Measurements from ENCODE around the gene SPTBN1. TPM values are rescaled to one million over a fixed set of nuclear protein-coding genes. Genes with fewer than 3 reads are reported as not detected.

SPTBN1 gene
- total and polyA plus RNA-seq, 9 of the 15 experiments (the other 6 are each of a cell fraction or from before 2014, with no cell fraction given) = 8.9 to 66.8 (median 31.4) TPM

DNA sequence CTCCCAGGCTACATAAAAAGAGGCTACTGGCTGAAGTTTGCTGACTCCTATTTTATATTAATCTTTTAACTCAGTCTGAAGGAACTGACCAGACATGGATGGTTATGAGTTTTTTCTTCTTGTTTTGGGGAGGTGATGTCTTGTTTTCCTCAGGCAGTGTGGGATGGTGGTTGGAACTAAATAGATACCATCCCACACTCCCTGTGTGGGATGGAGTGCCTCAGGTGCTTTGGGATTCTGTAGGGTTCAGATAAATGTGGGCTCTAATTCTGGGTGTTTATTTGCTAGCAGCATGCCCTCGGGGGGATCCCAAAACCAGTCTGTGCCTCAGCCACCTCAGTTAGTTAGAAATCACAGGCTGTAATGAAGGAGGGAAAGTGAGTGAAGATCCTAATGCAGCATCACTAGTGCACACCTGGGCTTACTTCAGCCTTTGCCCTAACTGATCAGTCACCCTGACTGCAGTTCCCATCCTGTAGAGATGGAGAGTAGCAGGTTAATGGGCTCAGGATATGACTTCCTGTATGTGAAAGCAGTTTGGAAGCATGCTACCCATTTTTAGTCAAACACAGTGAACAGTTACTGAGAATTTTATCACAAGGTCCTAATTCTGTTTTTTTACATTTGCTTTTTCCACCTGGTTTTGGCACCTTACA is 132.2 kb downstream of the SPTBN1 start:
- in situ Hi-C loops (cut with MboI) (no loop called here), intact Hi-C loops (cut with micrococcal nuclease) (no loop called here)
- ATAC-seq (peak; percentile 10; the same call in 1 of the 3 replicates), DNase-seq (ENCODE audit: extremely low read depth in 1 of 4, low spot score in 3 of 4) (no peak), FAIRE-seq (no peak)
- H3K27me3 ChIP-seq (ENCODE audit: control insufficient read depth in 2 of 2, insufficient read depth in 2 of 2, low read length in 2 of 2) = no peaks in the 10 kb centered on the region
- peaks cover 4% of the 10 kb centered on the region for H4K20me1 ChIP-seq (replicated peaks; ENCODE audit: control insufficient read depth, insufficient read depth, low read length)
- H3K4me2 ChIP-seq (ENCODE audit: insufficient read depth, low read length) = no peak overlapping the region
- no peaks in the 10 kb centered on the region for H3K9me3 ChIP-seq (replicated peaks; ENCODE audit: control insufficient read depth, insufficient read depth, low read depth, low read length)
- 70% methylated on average over 1 of the region's 1 CpG for WGBS (ENCODE audit: insufficient coverage, low coverage, missing lambda C conversion rate)
- peak; percentile 46; the same call in 1 of the 2 replicates for TF ChIP-seq CTBP1 (IDR thresholded peaks at IDR 0.05; ENCODE audit: borderline replicate concordance)
- TF ChIP-seq ILK (tag; IDR thresholded peaks at IDR 0.05; ENCODE audit: borderline replicate concordance, low read depth) = no peak
- TF ChIP-seq ZNF316 (IDR thresholded peaks at IDR 0.05) = peak; percentile 46
- H3K79me2 ChIP-seq (ENCODE audit: control insufficient read depth, insufficient read depth, low read length) = peaks cover 80% of the 10 kb centered on the region
- POLR2A ChIA-PET = interaction anchor here (1.2 kb wide), 1 partner anchor 12 kb away, joined by 5 read pairs; no protein-coding TSS in a partner anchor
- peaks cover 4% of the 10 kb centered on the region for H3K9me1 ChIP-seq (ENCODE audit: control insufficient read depth, insufficient read depth, low read length)
- peak overlapping the region; percentile 37; the same call in 1 of the 3 replicates for H3K27ac ChIP-seq (ENCODE audit: extremely low read depth, low read depth, low read length)
- CTCF ChIA-PET (ENCODE audit: low intra/inter-chr PET ratio) = no interaction called here
- BruUV-seq (replicated peaks) = no TSS peak
- no peak overlapping the region for H2AFZ ChIP-seq (ENCODE audit: low read depth, low read length)
- H3K9ac ChIP-seq (ENCODE audit: insufficient read depth in 1 of 2, low read depth in 2 of 2, low read length in 2 of 2) = no peak overlapping the region
- H3K4me1 ChIP-seq (replicated peaks in 1 of 2; ENCODE audit: control insufficient read depth in 2 of 2, insufficient read depth in 2 of 2, low read length in 2 of 2) = peaks cover 15 to 76% of the 10 kb centered on the region in 2 experiments; a peak in 4 of 5 replicates
- 0 out of 3 replicates have a peak, but pooled peaks cover 5% of the 10 kb centered on the region for H3K36me3 ChIP-seq (ENCODE audit: control insufficient read depth, insufficient read depth, low read length)
- no peak overlapping the region for H3K4me3 ChIP-seq

DNA sequence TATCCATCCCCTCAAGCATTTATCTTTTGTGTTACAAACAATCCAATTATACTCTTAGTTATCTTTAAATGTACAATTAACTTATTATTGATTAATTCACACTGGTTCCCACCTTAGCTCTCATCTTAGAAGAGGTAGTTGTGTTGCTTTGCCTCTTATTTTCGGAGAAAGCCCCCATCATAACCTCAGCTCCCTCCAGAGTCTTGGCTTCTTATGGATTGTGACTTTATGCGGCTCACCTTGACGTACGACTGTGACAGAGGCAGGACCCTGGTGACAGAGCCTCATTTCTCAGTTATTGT is 132.9 kb downstream of the SPTBN1 start:
- H3K4me2 ChIP-seq (ENCODE audit: insufficient read depth, low read length) = peak overlapping the region; percentile 60
- peak overlapping the region; percentile 83 for H3K27ac ChIP-seq (ENCODE audit: extremely low read depth, low read depth, low read length)
- in situ Hi-C loops (cut with MboI) = no loop called here
- no peak overlapping the region for H2AFZ ChIP-seq (ENCODE audit: low read depth, low read length)
- ATAC-seq (peak; percentile 29), FAIRE-seq (no peak), DNase-seq (ENCODE audit: extremely low read depth in 1 of 4, low spot score in 3 of 4) (no peak)
- H3K9me1 ChIP-seq (ENCODE audit: control insufficient read depth, insufficient read depth, low read length) = peaks cover 4% of the 10 kb centered on the region
- peak overlapping the region; percentile 29 to 42; a peak in 3 of 4 replicates for H3K9ac ChIP-seq (ENCODE audit: insufficient read depth in 1 of 2, low read depth in 2 of 2, low read length in 2 of 2)
- peaks cover 15 to 76% of the 10 kb centered on the region in 2 experiments; a peak in 4 of 5 replicates for H3K4me1 ChIP-seq (replicated peaks in 1 of 2; ENCODE audit: control insufficient read depth in 2 of 2, insufficient read depth in 2 of 2, low read length in 2 of 2)
- no peaks in the 10 kb centered on the region for H3K9me3 ChIP-seq (replicated peaks; ENCODE audit: control insufficient read depth, insufficient read depth, low read depth, low read length)
- H3K27me3 ChIP-seq (ENCODE audit: control insufficient read depth in 2 of 2, insufficient read depth in 2 of 2, low read length in 2 of 2) = no peaks in the 10 kb centered on the region
- ChIA-PET CTCF (ENCODE audit: low intra/inter-chr PET ratio) (no interaction called here), POLR2A (interaction anchor here (0.6 to 1.2 kb wide), 7 partner anchors 8 to 415 kb away, joined by 3 to 5 read pairs (median 3); no protein-coding TSS in a partner anchor)
- 0 out of 3 replicates have a peak, but pooled peaks cover 5% of the 10 kb centered on the region for H3K36me3 ChIP-seq (ENCODE audit: control insufficient read depth, insufficient read depth, low read length)
- H4K20me1 ChIP-seq (replicated peaks; ENCODE audit: control insufficient read depth, insufficient read depth, low read length) = peaks cover 4% of the 10 kb centered on the region
- BruUV-seq (replicated peaks) = no TSS peak
- no peak overlapping the region for H3K4me3 ChIP-seq
- H3K79me2 ChIP-seq (ENCODE audit: control insufficient read depth, insufficient read depth, low read length) = peaks cover 76% of the 10 kb centered on the region
- 21% methylated on average over 4 of the region's 4 CpGs for WGBS (ENCODE audit: insufficient coverage, low coverage, missing lambda C conversion rate)
- intact Hi-C loops (cut with micrococcal nuclease) = no loop called here
- TF ChIP-seq, protein P1, sequence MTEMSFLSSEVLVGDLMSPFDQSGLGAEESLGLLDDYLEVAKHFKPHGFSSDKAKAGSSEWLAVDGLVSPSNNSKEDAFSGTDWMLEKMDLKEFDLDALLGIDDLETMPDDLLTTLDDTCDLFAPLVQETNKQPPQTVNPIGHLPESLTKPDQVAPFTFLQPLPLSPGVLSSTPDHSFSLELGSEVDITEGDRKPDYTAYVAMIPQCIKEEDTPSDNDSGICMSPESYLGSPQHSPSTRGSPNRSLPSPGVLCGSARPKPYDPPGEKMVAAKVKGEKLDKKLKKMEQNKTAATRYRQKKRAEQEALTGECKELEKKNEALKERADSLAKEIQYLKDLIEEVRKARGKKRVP (CRISPR knock-in tag; IDR thresholded peaks at IDR 0.05) = no peak
- TF ChIP-seq FOXJ3 (CRISPR knock-in tag; IDR thresholded peaks at IDR 0.05) (no peak), MYNN (IDR thresholded peaks at IDR 0.05) (peak; percentile 4; the same call in 1 of the 2 replicates), MYNN (CRISPR knock-in tag; IDR thresholded peaks at IDR 0.05) (no peak), POLR2A (conservative IDR thresholded peaks at IDR 0.05) (peak; percentile 65; the same call in 1 of the 2 replicates), ZNF165 (CRISPR knock-in tag; IDR thresholded peaks at IDR 0.05; ENCODE audit: borderline replicate concordance) (no peak)
- TF ChIP-seq, protein P2, sequence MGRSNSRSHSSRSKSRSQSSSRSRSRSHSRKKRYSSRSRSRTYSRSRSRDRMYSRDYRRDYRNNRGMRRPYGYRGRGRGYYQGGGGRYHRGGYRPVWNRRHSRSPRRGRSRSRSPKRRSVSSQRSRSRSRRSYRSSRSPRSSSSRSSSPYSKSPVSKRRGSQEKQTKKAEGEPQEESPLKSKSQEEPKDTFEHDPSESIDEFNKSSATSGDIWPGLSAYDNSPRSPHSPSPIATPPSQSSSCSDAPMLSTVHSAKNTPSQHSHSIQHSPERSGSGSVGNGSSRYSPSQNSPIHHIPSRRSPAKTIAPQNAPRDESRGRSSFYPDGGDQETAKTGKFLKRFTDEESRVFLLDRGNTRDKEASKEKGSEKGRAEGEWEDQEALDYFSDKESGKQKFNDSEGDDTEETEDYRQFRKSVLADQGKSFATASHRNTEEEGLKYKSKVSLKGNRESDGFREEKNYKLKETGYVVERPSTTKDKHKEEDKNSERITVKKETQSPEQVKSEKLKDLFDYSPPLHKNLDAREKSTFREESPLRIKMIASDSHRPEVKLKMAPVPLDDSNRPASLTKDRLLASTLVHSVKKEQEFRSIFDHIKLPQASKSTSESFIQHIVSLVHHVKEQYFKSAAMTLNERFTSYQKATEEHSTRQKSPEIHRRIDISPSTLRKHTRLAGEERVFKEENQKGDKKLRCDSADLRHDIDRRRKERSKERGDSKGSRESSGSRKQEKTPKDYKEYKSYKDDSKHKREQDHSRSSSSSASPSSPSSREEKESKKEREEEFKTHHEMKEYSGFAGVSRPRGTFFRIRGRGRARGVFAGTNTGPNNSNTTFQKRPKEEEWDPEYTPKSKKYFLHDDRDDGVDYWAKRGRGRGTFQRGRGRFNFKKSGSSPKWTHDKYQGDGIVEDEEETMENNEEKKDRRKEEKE (IDR thresholded peaks at IDR 0.05; ENCODE audit: borderline replicate concordance in 1 of 2, control insufficient read depth in 1 of 2, low read depth in 2 of 2, low read length in 1 of 2) = peak in 1 of 2 experiments; percentile 52; a peak in 1 of 4 replicates

Measured in K562 (cell line).